Activated naive CD4-positive, alpha-beta T cell treated with Interleukin-2 at 50 U/mL for 16 hours (primary cell): ENCODE data around the gene TBX18.

Source experiments
- DNase-seq: peaks from one replicate; pipeline ENCODE4 v3.0.0-alpha.2; 2020

TBX18 gene

DNA sequence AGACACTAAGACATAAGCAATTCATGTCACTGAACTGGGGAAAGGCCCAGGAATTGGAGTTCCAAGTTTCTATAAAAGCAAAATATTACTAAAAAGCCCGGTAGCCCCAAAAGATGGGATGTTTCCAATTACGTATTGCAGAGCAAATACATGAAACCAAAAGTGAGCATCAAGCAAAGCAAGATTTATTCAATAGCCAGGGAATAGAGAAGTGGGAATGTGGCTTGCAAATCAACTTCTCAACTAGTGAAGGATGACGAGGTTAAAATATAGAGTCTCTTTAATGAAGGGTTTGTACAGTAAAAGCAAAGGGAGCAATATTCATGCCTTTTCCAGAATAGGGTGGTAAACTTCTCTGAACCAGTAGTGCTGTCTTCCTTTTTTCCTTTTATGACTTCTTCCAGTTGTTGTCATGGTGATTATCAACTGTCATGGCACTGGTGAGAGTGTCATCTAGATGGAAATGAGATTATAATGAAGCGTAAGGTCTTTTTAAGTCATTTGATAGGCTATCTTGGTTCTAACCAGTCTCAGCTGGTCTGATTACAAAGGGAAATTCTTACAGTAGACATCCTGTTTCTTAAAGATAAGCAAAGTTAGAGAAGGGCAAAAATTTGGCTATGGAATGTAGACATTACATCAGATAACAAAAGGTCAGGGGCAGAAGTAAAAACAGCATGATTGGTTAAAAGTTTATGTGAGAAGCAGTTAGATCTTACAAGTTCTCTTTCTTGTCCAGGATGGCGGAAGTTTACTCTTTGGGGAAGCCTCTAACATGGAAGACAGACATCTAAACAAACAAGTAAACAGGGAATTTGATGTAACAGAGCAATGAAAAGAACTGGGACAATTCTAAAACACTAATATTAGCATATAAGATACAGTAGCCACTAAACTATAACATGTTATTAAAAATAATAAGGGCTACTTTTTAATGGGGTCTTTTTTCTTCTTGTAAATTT is 96.9 kb downstream of the TBX18 start:
- no peak for DNase-seq

DNA sequence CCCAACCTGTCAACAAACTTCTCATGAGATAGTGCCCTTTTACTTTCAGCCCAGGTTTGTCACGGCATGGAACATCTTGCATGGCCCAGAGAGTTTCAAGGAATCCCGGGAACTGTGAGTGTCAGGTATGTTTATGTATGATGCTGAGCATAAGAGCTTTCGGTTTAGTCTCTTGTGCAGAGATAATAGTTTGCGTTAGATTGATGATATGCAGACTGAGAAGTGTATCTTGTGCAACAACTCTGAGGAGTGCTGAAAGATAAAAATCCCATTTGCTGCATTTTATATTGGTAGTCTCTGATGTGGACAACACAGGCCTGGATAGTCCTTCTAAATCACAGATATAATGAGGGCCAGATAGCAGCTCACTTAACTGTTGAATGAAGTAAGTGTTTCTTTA is 99.0 kb downstream of the TBX18 start:
- DNase-seq, result no peak

DNA sequence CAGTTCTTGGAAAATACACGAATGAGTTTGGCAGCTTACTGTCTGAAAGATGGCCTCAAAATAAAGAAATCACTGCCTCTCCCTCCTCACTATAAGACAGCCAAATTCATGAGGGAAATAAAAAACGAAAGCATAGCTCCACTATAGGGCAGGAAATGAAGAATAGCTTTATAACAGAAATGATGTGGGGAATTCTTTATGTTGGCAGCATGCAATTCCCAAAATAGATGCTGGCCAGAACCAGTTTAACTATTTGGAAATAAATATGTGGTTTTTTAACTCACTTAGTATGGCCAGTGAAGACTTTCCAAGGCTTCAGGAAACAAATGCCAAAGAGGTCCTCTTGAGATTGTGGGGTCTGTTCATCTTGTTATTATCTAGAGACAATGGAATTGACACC is 100.5 kb downstream of the TBX18 start:
- no peak for DNase-seq

DNA sequence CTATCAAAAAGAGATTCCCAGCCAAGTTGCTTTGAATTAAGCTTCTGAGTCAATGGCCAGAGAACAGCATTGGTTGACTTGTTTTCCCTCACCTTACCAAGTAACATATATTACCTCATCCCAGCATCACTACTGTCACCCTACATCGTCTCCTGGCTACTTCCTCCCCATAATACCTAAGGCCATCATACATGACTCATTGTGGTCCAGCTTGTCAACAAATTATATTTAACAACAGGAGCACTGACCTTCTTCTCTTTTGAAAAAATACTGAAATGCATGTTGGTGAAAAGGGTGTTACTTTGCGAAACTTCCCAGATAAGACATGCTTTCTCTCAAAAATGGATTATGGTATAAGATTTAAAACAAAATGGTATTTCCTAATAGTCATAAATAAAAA is 106.9 kb downstream of the TBX18 start:
- DNase-seq, result no peak

DNA sequence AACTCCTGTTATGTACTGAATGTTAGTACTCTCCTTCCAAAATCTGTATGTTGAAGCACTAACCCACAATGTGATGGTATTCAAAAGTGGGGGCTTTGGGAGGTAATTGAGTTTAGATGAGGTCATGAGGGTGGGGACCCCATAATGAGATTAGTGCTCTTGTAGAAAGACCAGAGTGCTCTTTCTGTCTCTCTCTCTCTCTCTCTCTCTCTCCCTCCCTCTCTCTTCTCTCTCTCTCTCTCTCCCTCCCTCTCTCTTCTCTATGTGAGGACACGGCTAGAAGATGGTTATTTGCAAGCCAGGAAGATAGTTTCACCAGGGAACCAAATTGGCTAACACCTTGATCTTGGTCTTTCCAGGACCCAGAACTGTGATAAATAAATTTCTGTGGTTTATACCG is 107.4 kb downstream of the TBX18 start:
- no peak for DNase-seq

DNA sequence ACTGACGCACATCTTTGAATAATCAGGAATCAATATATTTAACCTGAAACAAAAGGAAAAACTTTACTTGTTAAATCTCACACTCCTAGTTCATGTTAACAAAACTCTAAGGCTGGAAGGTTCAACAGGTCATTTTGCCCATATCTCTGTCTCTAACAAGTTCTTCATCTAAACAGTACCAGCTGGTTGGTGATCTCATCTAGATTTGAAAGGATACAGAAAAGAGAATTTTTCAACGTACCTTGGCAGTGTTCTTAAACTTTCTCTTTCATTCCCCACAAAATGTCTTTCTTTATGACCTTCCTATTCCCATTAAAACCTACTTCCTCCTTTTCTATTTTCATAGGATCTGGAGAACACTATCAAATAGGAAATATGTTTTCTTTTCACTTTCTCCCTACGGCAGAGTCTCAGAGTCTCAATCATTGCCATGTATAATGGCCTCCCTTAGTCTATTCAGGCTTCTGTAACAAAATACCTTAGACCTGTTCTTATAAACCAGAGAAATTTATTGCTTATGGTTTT is 111.3 kb downstream of the TBX18 start:
- DNase-seq, result no peak

DNA sequence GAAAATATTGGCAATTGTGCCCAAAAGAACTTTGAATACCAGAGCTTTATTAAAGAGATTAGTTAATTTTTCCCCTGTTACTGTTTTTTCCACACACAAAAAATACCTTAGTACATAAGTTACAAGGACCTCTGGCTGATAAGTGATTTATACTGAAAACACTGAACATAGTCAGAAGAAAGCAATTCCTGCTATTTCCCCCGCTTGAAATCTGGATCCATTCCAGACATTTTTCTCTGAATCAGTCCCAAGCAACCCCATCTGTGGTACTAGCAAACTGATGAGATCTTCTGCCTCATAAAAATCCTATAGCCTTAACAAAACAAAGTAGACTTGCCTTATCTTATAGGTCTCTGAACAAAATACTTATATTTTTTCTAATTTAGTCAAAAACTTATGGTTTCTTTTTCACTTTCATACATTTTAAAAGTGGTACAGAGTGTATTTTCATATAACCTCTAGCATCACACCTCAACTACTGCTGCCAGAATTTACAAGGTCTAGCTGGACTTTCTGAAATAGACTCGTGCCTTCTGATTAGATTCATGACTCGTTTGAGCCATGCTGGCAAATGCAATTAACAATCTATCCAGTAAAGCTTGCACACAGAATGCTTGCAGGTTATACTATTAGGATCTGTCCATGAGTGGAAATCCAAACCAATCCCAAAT is 111.9 kb downstream of the TBX18 start:
- DNase-seq, result no peak

DNA sequence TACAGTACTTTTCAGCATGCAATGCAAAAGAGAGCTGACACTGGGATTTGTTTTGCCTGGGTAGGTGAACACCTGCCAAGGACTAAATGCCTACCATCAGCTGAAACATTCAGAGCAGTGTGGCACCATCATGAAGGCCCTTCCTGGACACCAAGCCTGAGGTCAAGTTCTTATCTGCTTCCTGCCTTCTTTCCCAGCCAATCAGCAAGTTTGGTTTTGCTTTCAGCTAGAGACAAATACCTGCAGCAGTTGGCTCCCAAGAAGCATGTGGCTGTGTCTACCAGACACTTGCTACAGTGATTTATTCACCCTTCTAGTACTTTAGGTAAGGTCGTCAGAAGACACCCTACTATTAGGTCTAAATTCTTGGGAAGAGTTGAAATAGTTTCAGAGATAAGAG is 112.8 kb downstream of the TBX18 start:
- DNase-seq, result no peak

DNA sequence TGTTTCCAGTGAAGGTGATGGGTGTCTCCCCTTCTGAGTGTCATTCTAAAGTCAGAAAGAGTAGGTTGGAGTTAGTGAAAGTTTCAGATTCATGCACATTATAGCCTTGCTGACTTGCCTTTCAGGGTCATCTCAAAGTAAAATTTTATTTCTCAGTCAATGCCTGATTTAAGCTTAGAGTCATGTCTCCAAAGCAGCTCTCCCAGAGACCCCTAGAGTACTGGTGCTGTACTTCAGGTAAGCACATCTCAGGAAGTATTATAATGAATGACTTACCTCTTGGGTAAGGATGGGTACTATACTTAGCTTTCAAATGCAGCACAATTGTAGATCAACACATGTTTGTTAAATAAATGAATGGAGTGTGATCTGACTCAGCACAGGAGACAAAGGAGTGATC is 116.0 kb downstream of the TBX18 start:
- DNase-seq, result no peak

DNA sequence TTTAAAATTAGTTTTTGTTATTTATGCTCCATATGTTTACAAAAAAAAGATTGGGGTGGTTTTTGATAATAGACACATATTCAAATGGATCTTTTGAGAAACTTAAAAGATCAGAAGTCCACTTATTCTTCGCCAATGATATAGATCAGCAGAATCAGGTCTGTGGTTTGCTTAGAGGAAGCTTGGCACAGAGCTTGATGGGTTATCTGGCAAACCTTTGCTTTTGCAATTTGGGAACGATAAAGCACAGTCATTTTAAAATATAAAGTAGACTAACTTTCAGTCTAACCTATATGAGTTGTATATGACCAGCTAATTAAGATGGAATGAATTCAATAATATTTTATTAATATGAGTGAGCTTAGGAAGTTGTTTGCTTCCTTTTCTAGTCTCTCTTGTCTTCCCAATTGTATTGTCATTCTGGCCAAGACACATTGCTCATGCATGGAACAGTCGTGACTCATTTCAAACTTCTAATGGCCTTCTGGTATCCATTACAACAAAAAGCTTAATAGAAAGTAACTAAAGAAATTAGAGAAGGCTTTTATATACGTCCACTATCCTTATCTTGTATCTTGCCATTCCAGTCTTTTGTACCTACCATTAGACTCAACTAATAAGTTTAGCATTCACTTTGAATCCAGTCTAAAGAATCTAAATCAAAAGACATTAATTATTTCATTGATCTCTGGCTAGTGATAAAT is 118.7 kb downstream of the TBX18 start:
- no peak for DNase-seq

DNA sequence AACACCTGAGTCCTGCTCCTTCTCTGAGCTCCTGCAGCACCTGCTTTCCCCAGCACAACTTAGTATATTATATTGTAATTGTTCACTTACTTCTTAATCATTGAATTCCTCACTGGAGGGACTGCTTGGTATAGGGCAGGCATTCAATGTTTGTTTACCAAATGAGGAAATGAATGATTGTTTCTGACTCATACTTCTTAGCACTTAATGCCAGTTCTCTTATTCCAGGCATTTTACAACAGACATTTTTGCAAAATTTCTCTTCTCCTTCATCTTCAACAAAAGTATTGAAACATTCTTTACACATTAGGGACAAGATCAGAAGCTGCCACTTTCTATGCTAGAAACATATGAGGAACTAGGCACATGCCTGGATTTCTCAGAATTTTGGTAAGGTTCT is 119.4 kb downstream of the TBX18 start:
- no peak for DNase-seq

DNA sequence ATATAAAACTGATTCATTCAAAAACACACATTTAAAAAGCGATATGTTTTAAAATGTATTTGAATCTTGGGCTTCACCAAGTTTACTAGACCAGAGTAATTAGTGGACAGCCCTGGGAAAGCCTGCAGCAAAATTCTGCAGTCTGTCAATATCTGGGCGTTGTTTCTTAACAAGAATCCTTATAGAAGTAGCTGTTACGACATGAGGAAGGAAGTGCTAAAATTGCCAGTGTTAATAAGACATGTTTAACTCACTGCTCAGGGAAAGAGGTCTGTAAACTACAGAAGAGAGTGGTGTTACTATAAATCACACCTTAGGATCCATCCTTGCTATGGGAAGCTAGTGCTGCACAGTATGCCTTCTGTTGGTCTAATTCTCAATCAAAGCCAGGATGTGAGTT is 120.6 kb downstream of the TBX18 start:
- DNase-seq, result no peak

DNA sequence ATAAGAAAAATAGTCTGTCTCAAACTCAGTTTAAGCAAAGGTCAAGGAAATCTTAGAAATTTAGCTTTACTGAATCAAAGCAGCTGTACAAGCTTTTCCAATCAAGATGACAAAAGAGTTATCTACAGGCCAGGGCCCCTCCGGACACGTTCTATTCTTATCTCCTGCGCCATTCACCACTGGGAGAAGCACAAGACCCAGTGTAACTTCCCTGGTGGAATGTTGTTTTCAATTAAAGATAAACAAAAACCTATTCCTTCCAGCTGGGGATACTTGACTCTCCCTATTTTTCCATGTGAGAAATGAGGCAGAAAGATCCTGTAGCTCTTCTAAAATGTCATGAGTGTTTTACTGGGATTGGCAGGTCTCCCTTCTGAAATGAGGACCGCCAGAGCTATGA is 123.3 kb downstream of the TBX18 start:
- DNase-seq, result no peak

DNA sequence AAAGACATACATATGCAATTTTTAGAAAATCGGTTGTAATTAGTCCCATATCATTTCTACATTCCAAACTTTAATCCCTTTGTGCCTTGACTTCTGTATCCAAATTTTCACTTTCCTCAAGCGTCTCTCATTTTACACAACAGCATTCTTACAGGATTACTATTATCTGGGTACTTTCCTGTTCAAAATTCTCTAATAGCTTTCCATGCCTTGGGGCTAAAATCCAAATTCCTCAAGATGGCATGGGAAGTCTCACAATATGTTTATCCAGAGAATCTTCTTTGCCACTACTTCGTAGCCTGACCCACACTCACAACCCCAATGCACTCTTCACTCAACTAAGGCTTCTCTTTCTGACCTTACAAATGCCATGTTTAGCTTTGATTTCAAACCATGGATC is 125.0 kb downstream of the TBX18 start:
- DNase-seq, result no peak

DNA sequence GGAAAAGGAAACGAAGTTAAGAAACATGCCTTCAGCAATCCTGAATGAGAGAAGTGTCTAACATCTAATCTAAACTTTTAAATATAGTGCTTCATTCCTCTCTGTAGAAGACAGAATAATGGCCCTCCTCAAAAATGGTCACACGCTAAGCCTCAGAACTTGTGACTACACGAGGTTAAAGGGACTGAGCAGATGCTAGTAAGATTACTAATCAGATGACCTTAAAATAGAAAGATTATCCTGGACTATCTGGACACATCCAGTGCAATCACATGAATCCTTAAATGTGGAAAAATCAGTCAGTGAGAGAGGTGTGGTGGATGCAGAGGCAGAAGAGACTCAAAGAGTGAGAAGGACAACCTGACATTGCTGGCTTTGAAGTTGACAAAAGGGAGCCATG is 126.1 kb downstream of the TBX18 start:
- no peak for DNase-seq
